Measurements from ENCODE around the gene NOC4L.
"Not testable (repeated sequence)": the region's sequence is repeated elsewhere in the genome, so short reads cannot be mapped to it uniquely, and the experiment has no call there.

Gene NOC4L

DNA sequence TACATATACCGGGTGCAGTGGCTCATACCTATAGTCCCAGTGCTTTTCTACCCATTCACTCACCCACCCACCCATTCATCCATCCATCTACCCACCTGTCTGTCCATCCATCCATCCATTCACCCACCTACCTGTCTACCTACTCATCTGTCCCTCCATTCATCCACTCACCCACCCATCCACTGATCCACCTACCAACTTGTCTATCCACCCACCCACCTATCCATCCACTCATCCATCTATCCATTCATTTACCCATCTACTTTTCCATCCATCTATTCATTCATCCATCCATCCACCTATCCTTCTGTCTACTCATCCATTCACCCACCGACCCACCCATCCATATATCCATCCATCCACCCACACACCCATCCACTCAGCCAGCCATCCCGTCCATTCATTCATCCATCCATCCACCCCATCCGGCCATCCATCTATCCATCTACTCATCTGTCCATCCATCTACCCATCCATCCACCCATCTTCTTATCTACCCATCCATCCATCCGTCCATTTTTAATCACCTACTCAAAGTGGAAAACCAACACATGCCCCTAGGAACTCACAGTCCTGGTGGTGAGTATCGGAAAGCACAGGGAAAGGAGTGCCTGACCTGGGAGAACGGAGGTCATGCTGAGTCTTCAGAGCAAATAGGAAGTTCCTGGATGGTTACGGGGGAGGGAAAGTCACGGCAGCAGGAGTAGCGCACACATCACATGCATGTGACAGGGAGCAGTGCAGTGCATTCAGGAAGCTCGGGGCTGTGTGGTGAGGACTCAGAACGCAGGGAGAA, 20.1 kb upstream of the NOC4L start:
- DNase-seq: peak in 1 of 2 donors; percentile 41

DNA sequence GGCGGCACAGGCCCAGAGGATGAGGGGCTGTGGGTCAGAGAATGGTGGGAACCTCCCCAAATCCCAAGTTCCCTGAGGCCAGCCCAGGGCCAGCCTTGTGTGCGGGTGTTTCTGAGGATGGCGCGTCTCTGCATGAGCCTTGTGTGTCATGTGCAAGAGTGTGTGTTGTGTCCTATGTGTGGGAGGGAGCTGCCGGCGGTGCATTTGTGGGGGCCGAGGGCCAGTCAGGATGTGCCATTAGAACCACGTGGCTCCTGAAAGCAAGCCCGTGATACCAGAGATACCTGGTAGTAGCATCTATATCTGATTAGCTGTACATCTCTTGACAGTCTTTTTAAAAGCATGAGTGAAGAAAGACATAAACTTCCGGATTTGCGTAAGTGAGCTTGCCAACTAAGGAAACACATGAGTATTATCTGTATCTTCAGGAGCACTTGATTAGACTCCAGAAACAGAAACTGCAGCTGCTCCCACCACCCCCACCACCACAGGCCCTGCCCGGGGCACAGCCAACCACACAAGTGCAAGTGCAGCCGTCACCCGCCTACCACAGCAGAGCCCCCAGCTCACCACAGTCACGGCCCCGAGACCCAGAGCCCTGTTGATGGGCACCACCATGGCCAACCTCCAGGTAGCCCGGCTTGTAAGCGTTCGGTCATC, 19.4 kb upstream of the NOC4L start:
- peak in 1 of 2 donors; percentile 23 for DNase-seq

DNA sequence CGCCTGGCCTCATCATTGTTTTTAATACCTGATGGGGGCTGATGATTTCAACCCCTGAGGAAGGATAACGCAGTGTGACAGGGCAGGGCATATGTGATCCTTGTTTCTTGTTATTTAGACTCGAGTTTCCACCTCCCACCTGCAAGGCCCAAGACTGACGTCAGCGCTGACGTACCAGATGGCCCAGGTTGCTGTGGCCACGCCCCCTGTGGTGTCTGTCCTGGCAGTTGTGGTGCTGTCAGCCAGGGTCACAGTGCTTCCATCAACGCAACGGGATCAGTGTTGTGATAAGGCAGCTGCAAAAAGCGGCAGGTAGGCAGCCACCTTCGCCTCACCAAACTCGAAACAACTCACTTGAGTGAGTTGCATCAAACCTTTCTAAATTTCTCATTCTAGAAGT, 18.5 kb upstream of the NOC4L start:
- no peak for DNase-seq

DNA sequence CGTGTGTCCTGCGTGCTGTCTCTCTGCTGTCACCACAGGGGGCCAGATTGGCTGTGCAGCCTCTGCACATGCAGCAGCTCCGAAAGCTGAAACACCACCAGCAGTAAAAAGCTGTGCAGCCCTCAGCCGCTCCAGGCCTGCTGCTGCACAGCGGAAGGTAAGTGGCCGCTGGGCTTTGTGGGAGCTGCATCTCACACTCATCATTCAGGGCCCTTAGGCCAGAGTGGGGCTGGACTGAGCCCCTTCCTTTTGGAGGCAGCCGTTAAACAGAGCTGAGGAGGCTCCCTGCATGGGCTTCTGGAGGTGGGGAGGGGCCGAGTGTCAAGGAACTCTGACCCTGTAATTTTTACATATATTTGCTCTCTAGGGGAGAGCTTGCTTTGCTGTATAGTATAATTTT, 17.2 kb upstream of the NOC4L start:
- no peak for DNase-seq

DNA sequence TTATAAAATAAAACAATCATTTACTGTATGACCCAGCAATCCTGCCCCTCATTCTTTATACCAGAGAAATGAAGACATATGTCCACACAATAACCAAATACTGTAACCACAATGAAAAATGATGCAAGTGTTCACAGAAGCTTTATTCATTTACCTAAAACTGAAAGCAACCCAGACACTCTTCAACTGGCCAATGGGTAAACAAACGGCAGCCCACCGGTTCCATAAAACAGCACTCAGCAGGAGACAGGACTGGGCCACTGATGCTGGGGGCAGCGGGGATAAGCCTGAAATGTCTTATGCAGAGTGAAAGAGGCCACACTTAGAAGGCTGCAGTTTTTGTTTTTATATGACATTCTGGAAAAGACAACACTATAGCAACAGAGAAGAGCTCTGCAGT, 15.2 kb upstream of the NOC4L start:
- DNase-seq: no peak

DNA sequence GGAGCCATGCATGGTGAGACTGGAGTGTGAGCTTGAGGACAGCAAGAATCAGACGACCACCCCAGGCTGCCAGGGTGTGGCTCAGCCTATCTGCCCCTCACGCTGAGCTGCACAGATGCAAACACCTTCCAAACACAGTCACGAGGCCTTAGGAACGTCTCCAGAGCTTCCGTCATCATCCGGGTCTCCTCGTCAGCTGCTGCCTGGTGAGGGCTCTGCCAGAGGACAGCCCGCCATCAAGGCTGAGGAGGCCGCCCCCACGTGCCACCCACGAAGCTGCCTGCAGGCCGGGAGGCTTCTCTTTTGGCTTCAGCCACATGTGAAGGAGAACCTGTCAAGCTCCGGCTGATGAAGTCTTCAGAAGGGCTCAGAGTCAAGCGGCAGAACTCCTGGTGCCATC, 13.6 kb upstream of the NOC4L start:
- DNase-seq: no peak

GRCh38 chr12:132131229-132131628, 13.0 kb upstream of the NOC4L start:
- no peak for DNase-seq

DNA sequence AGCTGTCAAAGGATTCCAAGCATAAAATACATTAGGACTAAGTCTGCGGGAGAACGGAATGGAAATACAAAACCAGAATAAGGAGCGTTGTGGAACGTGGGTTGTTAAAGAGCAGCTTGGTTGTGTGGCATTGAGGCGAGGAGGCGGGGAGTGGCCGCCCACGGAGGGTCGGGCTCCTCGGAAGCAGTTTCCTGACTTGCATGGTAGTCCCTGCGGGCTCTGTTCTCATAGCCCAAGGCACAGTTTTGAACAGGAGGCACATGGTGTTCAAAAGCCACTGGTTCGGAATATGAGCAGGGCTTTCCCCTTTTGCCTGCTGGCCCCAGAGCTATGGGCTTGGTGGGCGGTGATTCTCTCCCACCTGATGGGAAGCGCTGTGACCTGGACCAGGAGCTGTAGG, 12.3 kb upstream of the NOC4L start:
- DNase-seq: no peak

GRCh38 chr12:132132609-132133430, 11.4 kb upstream of the NOC4L start:
- DNase-seq: no peak

- DNase-seq: no peak
These were observed 10.2 kb upstream of the NOC4L start for GRCh38 chr12:132133952-132134652.

DNA sequence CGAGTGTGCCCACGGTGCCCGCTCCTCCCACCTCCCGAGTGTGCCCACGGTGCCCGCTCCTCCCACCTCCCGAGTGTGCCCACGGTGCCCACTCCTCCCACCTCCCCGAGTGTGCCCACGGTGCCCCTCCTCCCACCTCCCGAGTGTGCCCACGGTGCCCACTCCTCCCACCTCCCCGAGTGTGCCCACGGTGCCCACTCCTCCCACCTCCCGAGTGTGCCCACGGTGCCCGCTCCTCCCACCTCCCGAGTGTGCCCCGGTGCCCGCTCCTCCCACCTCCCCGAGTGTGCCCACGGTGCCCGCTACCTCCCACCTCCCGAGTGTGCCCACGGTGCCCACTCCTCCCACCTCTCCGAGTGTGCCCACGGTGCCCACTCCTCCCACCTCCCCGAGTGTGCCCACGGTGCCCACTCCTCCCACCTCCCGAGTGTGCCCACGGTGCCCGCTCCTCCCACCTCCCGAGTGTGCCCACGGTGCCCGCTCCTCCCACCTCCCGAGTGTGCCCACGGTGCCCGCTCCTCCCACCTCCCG, 9.5 kb upstream of the NOC4L start:
- DNase-seq: not testable (repeated sequence)

- DNase-seq: not testable (repeated sequence)
These were observed 8.0 kb upstream of the NOC4L start for GRCh38 chr12:132136226-132136625.

GRCh38 chr12:132137483-132138125, 6.7 kb upstream of the NOC4L start:
- DNase-seq: no peak

DNA sequence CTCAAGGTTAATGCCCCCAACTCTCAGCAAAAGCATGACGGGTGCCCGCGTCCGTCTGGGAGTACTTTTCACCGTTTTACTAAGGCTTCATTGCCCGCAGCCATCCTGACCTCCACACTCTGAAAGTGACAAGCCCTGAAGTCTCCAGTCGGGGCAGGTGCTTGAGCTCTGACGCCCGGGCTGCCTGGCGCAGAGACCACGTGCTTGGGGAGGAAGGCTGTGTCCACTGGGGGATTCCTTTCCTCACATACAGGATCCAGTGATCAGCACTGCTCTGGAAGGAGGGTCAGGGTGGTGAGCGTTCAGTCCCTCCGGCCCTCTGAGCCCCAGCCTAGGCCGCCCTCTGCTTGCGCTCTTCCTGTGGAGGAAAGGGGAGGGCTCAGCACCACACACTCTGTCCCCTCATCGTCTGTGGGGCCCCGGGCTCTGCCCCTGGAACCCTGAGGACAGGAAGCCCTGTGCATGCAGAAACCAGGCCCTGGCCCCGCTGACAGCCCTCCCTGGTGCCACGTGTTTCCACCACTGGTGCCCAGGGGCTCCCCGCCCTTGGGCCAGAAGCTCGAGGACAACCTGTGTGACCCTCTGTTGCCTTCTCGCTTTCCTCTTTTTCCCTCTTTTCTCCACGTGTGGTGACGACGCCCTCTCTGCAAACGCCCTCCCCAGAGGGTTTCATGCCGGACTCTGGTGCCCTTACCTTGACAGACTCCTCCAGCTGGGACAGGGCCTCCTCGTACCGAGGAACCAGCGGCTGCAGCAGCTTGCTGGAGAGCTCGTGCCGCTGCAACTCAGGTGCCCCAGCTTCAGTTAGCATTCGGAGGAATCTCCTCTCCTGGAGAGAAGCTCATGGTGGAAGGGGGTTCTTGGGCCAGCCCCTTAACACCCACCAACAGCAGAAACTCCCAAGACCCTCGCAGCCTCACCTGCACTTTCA, 5.1 kb upstream of the NOC4L start:
- DNase-seq: no peak

GRCh38 chr12:132139912-132140311, 4.3 kb upstream of the NOC4L start:
- no peak for DNase-seq

GRCh38 chr12:132140501-132140900, 3.8 kb upstream of the NOC4L start:
- no peak for DNase-seq

- no peak for DNase-seq
These were observed 3.1 kb upstream of the NOC4L start for GRCh38 chr12:132140918-132141841.

GRCh38 chr12:132141976-132142678, 2.1 kb upstream of the NOC4L start:
- no peak for DNase-seq

Data from inflammatory macrophage (primary cell).